ENCODE results near the gene CHRNA10.

DNA sequence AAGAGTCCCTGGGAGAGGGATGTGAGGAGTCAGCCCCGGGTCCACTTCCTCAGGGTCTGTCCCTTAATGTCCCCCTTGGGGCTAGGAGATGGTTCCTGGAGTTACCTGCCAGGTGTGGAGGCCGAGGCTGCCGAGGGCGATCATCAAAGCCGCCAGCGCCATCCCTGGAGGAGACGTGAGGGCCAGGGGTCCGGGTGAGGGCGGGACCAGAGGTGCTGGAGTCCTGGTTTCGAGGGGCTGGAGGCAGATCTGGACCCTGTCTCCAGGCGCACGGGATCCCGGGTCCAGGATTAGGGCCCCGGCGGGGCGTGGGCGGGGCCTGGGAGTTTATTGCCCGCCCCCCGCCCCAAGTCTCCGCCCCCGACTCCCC, 29.5 kb downstream of the CHRNA10 start, which contains the start of gene ART5:
- TF ChIP-seq, protein P1, sequence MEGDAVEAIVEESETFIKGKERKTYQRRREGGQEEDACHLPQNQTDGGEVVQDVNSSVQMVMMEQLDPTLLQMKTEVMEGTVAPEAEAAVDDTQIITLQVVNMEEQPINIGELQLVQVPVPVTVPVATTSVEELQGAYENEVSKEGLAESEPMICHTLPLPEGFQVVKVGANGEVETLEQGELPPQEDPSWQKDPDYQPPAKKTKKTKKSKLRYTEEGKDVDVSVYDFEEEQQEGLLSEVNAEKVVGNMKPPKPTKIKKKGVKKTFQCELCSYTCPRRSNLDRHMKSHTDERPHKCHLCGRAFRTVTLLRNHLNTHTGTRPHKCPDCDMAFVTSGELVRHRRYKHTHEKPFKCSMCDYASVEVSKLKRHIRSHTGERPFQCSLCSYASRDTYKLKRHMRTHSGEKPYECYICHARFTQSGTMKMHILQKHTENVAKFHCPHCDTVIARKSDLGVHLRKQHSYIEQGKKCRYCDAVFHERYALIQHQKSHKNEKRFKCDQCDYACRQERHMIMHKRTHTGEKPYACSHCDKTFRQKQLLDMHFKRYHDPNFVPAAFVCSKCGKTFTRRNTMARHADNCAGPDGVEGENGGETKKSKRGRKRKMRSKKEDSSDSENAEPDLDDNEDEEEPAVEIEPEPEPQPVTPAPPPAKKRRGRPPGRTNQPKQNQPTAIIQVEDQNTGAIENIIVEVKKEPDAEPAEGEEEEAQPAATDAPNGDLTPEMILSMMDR (IDR thresholded peaks at IDR 0.05): no peak
- no peak for TF ChIP-seq POLR2A (IDR thresholded peaks at IDR 0.05)

Data from thyroid gland (tissue), 4 donors.